Body of pancreas (tissue), 4 donors: ENCODE data around the gene C7orf33.

Source experiments
- CTCF ChIP-seq, 7 experiments: fragments of 450-650 bp in 4 of 7; fragments of 200-600 bp in 3 of 7; sonication (generic) in 3 of 7; IDR thresholded peaks; one replicate each; pipeline ENCODE4 v1.5.1; 2016 to 2019; ENCODE audit warnings: antibody characterized with exemption in 7 of 7
- POLR2A ChIP-seq, 3 donors: fragments of 450-650 bp; IDR thresholded peaks; one replicate each; pipeline ENCODE4 v1.6.1; 2016; ENCODE audit warnings: antibody characterized with exemption in 3 of 3, mild to moderate bottlenecking in 2 of 3

- no peak for TF ChIP-seq CTCF (IDR thresholded peaks at IDR 0.05)
- no peak for TF ChIP-seq POLR2A (IDR thresholded peaks at IDR 0.05)
Observed at GRCh38 chr7:148547951-148548350, 42.6 kb upstream of the C7orf33 start.
